Stimulated activated CD8-positive, alpha-beta memory T cell treated with anti-CD3 and anti-CD28 coated beads, Interleukin-7, amount 100 ng/mL, for 4 hours (primary cell): ENCODE results near the gene WNT3A.
"Not testable (repeated sequence)": the region's sequence is repeated elsewhere in the genome, so short reads cannot be mapped to it uniquely, and the experiment has no call there.

Experiments used
- DNase-seq, 2 donors: peaks; one replicate each; pipeline ENCODE4 v3.0.0-alpha.2; 2020; ENCODE audit warnings: low read depth in 2 of 2

WNT3A gene

GRCh38 chr1:228011721-228012311 lies 5.0 kb downstream of the WNT3A start:
- DNase-seq = no peak

GRCh38 chr1:228012555-228012954 lies 5.8 kb downstream of the WNT3A start:
- DNase-seq = no peak

GRCh38 chr1:228013131-228013934 lies 6.5 kb downstream of the WNT3A start:
- no peak for DNase-seq

GRCh38 chr1:228013935-228014930 lies 7.4 kb downstream of the WNT3A start:
- DNase-seq = no peak

- DNase-seq = no peak
Measured at GRCh38 chr1:228015276-228016180, 8.7 kb downstream of the WNT3A start.

GRCh38 chr1:228016181-228016510 lies 9.3 kb downstream of the WNT3A start:
- DNase-seq = no peak

- no peak for DNase-seq
Measured at GRCh38 chr1:228016653-228017355, 10.0 kb downstream of the WNT3A start.

GRCh38 chr1:228017356-228018124 lies 10.7 kb downstream of the WNT3A start:
- DNase-seq = no peak

GRCh38 chr1:228018125-228018398 lies 11.3 kb downstream of the WNT3A start:
- no peak for DNase-seq

GRCh38 chr1:228018961-228019721 lies 12.3 kb downstream of the WNT3A start:
- DNase-seq = no peak

GRCh38 chr1:228019722-228020083 lies 12.9 kb downstream of the WNT3A start:
- DNase-seq = not testable (repeated sequence)

- no peak for DNase-seq
Measured at GRCh38 chr1:228020686-228021354, 14.0 kb downstream of the WNT3A start.

- no peak for DNase-seq
Measured at GRCh38 chr1:228021355-228022030, 14.7 kb downstream of the WNT3A start.

GRCh38 chr1:228022571-228023293 lies 15.9 kb downstream of the WNT3A start:
- no peak for DNase-seq

GRCh38 chr1:228023294-228023639 lies 16.5 kb downstream of the WNT3A start:
- no peak for DNase-seq

GRCh38 chr1:228029281-228029680 lies 22.5 kb downstream of the WNT3A start:
- DNase-seq = no peak

GRCh38 chr1:228030451-228031201 lies 23.8 kb downstream of the WNT3A start:
- no peak for DNase-seq
